Fibroblast of peridontal ligament (primary cell): Measurements from ENCODE around the gene ADAR.
"Not testable (repeated sequence)": the region's sequence is repeated elsewhere in the genome, so short reads cannot be mapped to it uniquely, and the experiment has no call there.

ENCODE experiments used
- DNase-seq: peaks from one replicate; pipeline ENCODE4 v3.0.0-alpha.2; 2010; ENCODE audit errors: extremely low read depth

The ADAR gene

DNA sequence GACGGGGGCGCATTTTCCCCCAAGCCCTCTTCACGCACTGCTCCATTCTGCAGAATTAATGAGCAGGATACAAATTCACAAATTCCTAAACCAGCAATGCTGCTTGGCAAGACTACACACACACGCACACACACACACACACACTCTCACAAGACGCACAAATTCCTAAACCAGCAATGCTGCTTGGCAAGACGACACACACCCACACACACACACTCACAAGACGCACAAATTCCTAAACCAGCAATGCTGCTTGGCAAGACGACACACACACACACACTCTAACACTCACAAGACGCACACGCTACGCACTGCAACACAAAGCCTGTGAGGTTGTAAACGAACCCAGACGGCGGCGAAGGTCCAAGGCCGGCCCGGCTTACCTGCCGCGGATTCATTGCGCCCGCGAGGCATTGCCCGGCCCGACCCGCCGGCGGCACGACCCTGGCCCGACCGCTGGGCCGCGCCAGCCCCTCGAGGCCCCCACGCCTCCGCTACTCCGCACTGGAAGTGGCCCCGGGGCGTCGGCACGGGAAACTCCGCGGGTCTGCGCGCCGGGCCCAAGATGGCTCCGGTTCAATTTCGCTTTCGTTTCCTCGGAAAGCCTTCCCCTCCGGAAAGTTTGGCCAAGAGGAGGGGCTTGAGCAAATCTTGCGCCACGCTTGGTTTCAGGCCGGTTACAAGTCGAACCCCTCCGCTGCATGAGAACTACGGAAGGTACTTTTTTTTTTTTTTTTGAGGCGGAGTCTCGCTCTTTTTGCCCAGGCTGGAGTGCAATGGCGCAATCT is at the start of gene ADAR:
Gene ADAR, minus strand, starts transcription at position 578 of the 788 bp plus-strand sequence. Its CDS starts 180 bp downstream, at position 398.
- DNase-seq, result peak; percentile 98

GRCh38 chr1:154657556-154657955 is 49.6 kb upstream of the ADAR start:
- DNase-seq, result no peak

DNA sequence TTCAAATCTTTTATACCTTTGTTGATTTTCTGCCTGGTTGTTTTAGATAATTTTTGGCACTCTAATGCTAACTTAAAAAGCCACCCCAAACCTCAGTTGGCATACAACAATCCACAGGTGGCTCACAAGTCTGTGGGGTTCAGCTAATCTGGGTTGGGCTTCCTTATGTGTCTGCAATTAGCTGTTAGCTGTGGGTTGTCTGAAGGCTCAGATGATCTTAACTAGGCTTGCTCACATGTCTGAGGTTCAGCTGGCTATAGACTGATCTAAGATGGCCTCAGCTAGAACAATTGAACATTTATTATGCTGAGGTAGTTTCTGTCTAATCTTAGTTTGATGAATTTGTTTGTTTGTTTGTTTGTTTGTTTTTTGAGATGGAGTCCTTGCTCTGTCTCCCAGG is 44.9 kb upstream of the ADAR start:
- DNase-seq, result no peak

DNA sequence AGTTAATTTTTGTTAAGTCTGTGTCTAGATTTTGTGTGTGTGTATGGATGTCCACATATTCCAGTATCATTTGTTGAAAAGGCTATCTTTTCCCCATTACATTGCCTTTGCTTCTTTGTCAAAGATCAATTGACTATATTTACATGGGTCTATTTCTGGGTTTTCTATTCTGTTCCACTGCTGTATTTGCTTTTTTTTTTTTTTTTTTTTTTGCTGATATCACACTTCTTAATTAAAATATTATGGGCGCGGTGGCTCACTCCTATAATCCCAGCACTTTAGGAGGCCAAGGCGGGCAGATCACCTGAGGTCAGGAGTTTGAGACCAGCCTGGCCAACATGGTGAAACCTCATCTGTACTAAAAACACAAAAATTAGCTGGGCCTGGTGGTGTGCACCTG is 36.7 kb upstream of the ADAR start:
- DNase-seq, result not testable (repeated sequence)

DNA sequence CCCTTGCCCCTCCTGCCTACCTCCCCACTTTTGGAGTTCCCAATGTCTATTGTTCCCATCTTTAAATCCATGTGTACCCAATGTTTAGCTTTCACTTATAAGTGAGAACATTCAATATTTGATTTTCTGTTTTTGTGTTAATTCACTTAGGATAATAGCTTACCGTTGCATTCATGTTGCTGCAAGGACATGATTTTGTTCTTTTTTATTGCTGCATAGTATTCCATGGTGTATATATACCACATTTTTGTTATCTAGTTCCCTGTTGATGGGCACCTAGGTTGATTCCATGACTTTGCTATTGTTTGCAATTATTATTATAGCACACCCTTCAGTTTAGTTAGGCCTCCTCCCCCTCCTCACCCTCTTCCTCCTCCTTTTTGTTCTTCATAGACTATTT is 33.5 kb upstream of the ADAR start:
- DNase-seq, result no peak

DNA sequence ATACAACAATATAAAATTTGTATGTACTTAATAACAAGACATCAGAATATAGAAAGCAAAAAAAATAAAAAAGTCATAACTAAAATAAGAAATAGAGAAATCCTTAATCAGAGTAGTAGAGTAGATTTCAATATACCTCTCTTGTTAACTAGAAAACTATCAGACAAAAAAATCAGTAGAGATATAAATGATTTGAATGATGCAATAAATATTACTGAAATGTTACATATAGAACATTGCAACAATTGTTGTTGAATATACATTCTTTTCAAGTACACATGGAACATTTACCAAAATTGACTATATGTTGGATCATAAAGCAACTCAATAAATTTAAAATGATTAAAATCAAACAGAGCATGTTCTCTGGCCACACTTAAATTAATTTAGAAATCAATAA is 31.9 kb upstream of the ADAR start:
- DNase-seq, result no peak

GRCh38 chr1:154635171-154635570 is 27.2 kb upstream of the ADAR start:
- no peak for DNase-seq

- DNase-seq, result no peak
Observed at GRCh38 chr1:154629675-154630073, 21.7 kb upstream of the ADAR start.

GRCh38 chr1:154629061-154629674 is 21.2 kb upstream of the ADAR start:
- DNase-seq, result peak; percentile 53

DNA sequence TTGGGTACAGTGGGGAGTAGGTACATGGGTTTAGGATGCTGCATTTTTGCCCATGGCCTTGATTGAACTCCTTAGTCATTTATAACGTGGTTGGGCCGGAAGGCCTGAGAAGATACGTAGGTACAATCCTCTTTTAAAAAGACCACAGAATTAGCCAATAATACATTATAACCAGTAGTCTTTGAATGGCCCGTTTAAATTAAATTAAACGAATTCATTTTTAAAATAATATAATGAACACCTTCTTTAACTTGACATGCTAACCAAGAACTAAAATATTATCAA is 20.1 kb upstream of the ADAR start:
- no peak for DNase-seq

DNA sequence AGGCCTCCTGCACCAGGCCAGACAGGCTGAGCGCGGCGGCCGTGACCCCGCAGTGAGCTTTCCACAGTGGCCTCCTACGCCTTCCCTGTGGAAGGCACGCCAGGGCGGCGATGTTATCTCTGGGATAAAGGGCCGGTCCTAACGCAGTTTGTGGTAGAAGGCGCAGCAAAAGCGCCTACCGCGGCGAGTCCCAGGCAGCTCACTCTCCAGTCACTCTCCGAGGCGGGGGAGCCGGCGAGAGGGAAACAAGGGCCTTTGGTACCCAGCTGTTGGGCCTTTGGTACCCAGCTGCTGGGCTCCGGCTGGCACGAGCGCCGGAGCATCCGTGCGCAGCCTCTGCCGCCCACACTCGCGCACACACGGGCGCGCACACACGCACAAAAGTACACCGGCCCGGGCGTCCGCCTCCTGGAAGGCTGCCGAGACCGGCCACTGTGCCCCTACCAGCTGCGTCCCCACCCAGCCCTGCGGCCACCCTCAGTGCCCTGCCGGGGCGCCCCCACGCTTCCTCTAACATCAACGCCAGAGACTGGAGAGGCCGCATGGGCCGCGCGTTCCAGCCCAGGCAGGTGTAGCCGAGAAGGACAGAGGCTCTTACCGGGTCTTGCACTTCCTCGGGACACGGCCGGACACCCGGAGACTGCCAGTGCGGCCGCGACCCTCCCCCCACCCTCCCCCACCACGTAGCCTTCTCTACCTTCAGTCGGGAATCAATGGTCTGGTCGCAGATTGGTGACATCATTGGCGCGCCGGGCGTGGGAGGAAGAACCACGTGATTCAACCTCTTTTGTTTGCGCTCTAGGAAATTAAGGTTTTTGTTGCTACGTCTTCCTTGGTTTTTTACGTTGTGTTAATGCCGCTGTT is 19.5 kb upstream of the ADAR start:
- peak; percentile 92 for DNase-seq

- DNase-seq, result peak; percentile 50
Observed at GRCh38 chr1:154626456-154627256, 18.7 kb upstream of the ADAR start.

- DNase-seq, result peak; percentile 92
Observed at GRCh38 chr1:154624746-154625643, 17.0 kb upstream of the ADAR start.

GRCh38 chr1:154623358-154623757 is 15.4 kb upstream of the ADAR start:
- DNase-seq, result no peak

GRCh38 chr1:154622503-154623039 is 14.6 kb upstream of the ADAR start:
- DNase-seq, result no peak

DNA sequence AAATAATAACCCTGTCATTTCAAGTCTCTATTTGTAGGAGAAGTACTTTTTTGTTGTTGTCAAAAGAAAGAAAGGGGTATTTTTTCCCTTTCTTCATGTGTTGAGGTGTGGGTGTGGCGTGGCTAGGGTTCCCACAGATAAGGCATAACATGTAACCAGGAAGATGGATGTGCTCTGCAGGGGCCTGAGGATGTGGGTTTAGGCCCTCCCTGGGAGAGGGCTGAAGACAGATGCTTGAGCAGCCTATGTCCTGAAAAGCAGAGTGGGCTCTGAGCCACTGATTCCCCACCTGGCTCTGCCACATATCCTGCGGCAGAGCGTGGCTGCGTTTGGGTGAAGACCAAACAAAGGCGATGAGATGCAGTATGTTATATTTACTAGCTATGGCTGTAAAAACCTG is 13.9 kb upstream of the ADAR start:
- no peak for DNase-seq

DNA sequence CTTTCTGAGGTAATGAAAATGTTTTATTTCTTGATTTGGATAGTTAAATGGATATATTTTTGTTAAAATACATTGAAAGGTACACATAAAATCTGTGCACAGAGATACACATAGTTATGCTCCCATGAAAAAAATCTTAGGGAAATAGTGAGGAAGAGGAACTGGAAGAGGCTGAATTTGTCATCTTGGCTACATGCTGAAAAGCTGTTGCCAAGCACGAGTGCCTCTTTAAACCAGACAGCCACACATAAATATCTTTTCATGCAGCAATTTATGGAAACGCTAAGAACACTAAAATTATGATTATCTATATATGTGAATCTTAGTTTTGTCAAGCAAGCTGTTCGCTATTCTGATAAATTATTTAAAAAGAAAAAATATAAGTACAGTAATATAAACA is 12.8 kb upstream of the ADAR start:
- no peak for DNase-seq

DNA sequence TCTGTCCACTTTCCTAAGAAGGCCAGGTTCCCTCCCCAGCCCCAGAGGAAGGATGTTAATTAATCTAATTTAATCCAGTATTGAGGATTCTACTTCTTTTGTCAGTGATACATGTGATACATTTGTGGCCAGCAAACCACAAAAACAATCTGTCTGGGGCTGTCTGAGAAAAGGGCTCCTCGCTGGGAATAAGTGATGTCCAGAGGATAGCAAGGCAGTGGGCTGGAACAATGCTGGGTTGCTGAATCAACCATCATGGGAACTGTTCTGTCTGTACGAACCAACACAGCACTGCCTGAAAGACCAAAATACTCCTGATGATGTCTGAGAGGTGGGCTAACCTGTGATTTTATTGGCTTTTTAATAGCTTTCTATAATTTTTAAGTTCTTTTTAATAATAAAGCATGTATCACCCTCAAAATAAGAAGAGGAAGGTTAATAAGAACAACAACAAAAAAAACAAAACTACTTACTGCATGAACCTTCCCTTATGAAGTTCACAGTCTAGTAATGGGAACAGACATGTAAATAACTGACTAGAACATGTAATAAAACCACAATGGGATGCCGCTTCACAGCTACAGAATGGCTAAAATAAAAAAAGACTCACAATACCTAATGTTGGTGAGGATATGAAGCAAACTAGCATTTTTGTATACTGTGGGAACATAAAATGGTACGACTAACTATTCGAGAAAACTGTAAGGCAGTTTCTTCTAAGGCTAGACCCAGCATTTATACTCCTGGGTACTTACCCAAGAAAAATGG is 11.4 kb upstream of the ADAR start:
- DNase-seq, result no peak

- DNase-seq, result no peak
Observed at GRCh38 chr1:154616659-154617345, 8.8 kb upstream of the ADAR start.
